Epithelial cell of proximal tubule (primary cell): ENCODE measurements around the gene COMMD1. TPM values are rescaled to one million over a fixed set of nuclear protein-coding genes. Genes with fewer than 3 reads are reported as not detected.
"Not testable (repeated sequence)": the region's sequence is repeated elsewhere in the genome, so short reads cannot be mapped to it uniquely, and the experiment has no call there.

ENCODE experiments used
- DNase-seq: peaks from one replicate; pipeline ENCODE4 v3.0.0-alpha.2; 2011; ENCODE audit warnings: low read depth
- H3K4me3 ChIP-seq: 2 replicates; pipeline ENCODE4 v1.5.1; 2011; ENCODE audit warnings: low read depth, mild to moderate bottlenecking, low read length
- total RNA-seq: library from RNA; depleted of rRNA; stranded (reverse); fragments of >200 nt; gene quantifications from 2 replicates; pipeline ENCODE4 v1.2.3, GENCODE V29; 2015
- TF ChIP-seq, protein P1 (sequence below): conservative IDR thresholded peaks from 2 replicates; pipeline ENCODE4 v1.5.1; 2012; ENCODE audit warnings: low read depth, mild to moderate bottlenecking, low read length

The COMMD1 gene
- total RNA-seq, 1 donor from 2014 or later, result 37.4 TPM

DNA sequence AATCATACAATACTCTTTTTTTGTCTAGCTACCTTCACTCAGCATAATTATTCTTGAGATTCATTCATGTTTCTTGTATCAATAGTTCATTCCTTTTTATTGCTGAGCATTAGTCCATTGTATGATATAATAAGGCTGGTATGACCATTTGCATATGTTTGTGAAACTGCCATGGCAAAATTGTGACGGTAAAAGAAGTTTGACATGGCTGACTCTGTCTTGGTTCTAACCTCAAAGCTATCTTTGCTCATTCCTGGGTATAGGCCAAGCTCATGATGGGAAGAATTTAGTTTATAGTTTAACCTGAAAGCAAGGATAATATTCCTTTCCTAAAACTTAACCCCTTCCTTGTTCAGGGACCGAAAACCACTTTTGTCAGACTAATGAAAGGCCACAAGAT, 46.4 kb downstream of the COMMD1 start:
- DNase-seq, result no peak
- no peak overlapping the region for H3K4me3 ChIP-seq
- TF ChIP-seq, protein P1, sequence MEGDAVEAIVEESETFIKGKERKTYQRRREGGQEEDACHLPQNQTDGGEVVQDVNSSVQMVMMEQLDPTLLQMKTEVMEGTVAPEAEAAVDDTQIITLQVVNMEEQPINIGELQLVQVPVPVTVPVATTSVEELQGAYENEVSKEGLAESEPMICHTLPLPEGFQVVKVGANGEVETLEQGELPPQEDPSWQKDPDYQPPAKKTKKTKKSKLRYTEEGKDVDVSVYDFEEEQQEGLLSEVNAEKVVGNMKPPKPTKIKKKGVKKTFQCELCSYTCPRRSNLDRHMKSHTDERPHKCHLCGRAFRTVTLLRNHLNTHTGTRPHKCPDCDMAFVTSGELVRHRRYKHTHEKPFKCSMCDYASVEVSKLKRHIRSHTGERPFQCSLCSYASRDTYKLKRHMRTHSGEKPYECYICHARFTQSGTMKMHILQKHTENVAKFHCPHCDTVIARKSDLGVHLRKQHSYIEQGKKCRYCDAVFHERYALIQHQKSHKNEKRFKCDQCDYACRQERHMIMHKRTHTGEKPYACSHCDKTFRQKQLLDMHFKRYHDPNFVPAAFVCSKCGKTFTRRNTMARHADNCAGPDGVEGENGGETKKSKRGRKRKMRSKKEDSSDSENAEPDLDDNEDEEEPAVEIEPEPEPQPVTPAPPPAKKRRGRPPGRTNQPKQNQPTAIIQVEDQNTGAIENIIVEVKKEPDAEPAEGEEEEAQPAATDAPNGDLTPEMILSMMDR, result no peak

DNA sequence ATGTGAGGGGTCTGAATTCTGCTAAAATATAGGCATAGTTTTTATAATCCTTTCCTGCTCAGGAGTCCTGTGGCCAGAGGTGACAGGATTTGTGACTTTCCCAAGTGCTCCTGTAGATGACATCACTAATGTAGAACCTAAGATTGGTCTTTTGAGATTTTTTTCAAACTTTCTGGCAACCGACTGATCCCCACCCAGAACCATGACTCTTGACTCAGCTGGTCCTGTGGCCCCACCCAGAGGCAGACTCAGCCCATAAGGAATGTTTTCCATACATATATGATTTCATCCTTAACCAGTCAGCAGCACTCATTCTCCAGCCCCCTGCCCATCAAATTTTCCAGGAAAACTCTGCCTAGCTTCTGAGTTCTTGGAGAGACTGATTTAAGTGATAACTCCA, 46.8 kb downstream of the COMMD1 start:
- TF ChIP-seq, protein P1, result no peak
- no peak for DNase-seq
- H3K4me3 ChIP-seq, result no peak overlapping the region

DNA sequence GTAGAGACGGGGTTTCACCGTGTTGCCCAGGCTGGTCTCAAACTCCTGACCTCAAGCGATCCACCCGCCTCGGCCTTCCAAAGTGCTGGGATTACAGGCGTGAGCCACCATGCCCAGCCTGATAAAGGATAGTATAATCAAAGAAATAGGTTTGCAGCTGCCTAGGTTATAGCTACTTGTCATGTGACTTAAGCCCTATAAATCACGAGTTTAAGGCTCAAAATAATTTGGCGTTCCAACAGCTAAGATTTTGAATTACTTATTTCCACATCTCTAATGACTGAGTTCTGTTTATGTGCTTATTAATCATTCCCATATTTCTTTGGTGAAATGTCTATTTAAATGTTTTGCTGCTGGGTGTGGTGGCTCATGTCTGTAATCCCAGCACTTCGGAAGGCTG, 49.4 kb downstream of the COMMD1 start:
- H3K4me3 ChIP-seq, DNase-seq: not testable (repeated sequence)

DNA sequence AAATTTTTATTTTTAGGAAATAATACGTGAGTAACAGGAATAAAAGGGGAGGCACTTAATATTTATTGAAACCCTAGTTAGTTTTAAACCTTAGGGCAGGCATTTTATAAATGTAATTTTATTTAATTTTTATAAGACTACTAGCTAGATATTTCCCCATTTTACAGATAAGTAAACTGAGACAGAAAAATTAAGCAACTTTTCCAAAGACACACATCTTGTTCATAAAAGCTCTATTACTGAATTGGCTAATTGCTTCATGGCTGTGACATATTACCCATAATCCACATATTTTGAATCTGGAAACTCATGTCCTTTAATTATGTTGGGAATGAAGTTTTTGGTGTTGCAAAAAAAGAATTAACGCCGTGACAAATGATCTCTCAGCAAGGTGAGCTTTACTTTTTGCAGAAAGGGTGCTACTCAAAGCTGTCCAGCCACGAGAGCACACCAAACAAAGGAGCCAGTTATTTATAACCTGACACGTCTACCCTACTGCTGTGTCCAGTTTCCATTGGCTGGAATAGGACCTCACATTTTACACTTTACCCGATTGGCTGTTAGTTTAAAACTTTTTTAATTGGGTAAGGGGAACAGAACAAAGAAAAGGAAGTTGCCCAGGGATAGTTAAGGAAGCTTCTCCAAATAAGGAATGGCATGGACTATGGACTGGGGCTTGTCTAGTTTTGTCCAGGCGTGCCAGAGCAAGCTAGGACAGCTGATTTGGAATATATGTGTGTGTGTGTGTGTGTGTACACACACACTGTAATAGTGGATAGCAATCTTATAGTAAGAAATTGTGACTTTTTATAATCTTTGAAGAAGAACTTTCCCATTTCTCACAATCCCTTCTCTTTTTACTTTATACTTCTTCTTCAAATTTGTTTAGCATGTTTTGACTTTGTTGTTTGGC, 54.2 kb downstream of the COMMD1 start:
- TF ChIP-seq, protein P1, result no peak
- H3K4me3 ChIP-seq, result no peak overlapping the region
- no peak for DNase-seq

DNA sequence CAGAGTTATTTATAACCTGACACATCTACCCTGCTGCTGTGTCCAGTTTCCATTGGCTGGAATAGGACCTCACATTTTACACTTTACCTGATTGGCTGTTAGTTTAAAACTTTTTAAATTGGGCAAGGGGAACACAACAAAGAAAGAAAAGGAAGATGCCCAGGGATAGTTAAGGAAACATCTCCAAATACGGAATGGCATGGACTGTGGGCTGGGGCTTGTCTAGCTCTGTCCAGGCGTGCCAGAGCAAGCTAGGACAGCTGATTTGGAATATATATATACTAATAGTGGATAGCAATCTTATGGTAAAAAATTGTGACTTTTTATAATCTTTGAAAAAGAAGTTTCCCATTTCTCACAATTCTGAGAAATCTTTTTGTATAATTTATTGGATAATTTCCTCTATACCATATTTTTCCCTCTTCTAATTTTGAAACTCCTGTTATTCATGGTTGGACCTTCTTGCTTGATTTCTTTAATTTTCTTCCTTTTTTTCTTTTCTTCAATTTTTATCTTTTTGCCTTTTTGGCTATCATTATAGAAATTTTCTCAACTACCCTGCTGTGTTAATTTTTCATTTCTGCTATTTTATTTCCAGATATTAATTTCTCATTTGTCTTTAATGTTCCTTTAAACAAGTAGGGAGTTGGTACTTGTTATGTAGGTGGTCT, 55.9 kb downstream of the COMMD1 start:
- TF ChIP-seq, protein P1, result no peak
- no peak for DNase-seq
- no peak overlapping the region for H3K4me3 ChIP-seq

DNA sequence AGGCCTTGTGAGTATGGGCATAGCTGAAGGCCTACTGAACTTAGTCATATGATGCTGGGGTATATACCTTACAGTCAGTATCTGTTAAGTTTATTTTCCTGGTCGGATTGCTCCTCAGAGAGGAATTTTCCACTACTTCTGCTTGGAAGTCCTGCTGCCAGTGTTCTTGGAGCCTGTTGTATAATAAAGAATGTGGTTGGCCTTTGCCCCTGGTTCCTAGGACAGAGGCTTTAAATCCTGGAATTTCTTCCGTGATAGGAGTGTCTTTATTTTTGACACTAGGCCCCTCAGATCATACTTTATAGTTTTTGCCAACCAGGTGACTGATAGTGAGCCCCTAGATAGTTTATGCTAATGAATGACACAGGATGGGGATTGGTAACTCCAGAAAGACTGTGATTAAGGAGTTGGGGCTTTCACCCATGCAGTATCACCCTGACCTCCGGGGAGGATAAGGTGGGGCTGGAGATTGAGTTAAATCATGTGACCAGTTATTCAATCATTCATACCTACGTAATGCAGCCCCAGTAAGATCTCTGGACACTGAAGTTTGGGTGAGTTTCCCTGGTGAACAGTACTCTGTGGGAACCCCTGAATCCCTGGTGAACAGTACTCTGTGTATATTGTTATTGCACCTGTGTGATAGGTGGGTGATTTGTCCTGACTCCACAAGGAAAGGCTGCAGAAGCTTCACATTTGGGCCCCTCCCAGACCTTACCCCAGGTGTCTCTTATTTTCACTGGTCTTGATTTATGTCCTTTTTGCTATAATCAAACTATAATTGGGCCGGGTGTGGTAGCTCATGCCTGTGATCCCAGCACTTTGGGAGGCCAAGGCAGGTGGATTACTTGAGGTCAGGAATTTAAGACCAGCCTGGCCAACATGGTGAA, 56.9 kb downstream of the COMMD1 start:
- TF ChIP-seq, protein P1, result no peak
- DNase-seq, result no peak
- no peak overlapping the region for H3K4me3 ChIP-seq

DNA sequence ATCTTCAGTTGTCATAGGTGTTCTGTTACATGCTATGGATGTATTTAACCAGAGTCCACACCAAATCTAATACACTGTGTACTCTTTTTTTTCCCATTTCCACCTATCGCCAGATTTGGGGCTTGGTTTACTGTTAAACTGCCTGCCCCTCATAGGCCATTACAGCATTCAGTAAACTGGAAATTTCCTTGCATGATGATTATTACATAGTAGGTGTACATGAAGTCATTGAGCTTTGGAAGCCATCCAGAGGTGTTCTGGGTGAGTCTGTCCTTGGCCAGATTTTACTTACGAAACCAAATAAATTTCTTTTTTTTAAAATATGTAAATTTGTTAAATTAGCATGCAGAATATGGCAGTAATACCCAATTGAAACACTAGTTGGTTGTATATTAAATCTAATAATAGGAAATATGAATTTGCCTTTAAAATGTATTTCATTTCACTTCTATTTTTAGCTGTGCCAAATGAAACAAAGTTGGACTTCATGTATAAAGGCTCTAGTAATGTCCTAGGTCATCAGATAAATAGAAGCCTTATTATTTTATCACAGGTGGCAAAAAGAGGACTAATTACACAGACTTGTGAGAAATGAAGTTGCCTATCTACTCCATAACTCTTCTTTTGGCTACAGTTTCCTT, 60.7 kb downstream of the COMMD1 start:
- TF ChIP-seq, protein P1, result no peak
- H3K4me3 ChIP-seq, result no peak overlapping the region
- DNase-seq, result no peak
